HG03066 (cell line): ENCODE results near the gene PRR19.
A peak's percentile ranks its signal among the peaks of the same experiment; 100 is the strongest.
"Not testable (repeated sequence)": the region's sequence is repeated elsewhere in the genome, so short reads cannot be mapped to it uniquely, and the experiment has no call there.

ENCODE experiments used
- ATAC-seq: cut with Tn5 transposase; IDR thresholded peaks from one replicate; pipeline ENCODE4 v1.9.1; 2021; ENCODE audit warnings: low read depth; ENCODE audit not compliant: unreplicated experiment

Gene PRR19

DNA sequence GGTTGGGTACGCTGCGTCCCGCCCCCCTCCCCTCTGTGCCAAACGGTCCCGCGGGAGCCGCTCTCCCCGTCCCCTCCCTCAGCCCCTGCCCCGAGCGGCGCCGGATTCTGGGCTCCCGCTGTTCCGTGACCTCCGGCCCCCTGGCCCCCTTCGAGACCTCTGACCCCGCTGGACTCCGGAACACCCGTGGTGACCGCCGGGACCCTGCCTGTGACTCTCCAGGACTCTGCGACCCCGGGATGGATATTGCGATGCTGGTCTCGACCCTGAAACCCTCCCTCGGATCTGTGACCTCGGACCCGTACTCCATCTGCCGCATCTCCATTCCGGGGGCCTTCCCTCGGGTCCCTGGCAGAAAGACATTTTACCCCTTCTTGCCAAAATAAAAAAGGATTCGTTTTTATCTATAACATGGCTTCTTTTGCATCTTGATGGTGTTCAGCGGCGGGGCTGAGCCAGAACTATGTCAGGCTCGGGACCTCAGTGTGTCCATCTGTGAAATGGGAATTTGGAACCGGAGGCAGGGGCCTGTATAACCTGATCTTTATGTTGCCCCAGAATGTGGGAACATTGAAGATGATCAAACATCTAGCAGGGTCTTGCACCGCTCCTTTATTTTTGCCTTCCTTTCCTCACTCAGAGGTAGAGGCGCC, 22.8 kb downstream of the PRR19 start:
- no peak for ATAC-seq

DNA sequence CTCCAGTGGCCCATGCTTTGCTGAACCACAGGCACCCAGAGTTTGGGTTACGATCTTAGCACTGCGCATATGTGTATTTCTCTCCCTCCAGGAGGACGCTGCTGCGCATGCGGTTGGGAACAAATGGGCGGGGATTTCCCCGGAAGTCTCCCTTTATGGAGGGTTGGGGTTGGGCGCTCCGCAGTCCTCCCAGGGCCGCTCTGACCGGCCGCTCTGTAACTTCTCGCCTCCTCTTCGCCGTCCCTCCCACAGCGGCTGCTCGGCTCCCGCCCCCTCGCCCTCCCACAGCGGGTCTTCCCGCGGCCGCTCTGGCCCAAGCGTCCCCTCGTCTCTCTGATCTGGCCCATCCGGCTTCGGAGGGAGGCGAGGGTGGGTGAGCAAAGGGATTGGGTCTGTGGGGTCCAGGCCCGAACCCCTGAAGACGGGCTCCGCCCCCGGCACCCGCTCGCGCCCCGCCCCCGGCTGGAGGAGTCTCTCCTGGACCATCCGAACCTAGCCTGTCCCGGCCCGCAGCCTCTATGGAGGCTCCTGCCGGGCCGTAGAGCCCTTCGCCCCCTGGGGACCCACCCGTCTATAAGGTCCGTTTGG, 23.5 kb downstream of the PRR19 start, which contains the start of gene MEGF8:
MEGF8 (plus strand) TSS at position 328 of the 588 bp plus-strand sequence. CDS start 609 bp downstream, outside the sequence.
- ATAC-seq: peak; percentile 88

DNA sequence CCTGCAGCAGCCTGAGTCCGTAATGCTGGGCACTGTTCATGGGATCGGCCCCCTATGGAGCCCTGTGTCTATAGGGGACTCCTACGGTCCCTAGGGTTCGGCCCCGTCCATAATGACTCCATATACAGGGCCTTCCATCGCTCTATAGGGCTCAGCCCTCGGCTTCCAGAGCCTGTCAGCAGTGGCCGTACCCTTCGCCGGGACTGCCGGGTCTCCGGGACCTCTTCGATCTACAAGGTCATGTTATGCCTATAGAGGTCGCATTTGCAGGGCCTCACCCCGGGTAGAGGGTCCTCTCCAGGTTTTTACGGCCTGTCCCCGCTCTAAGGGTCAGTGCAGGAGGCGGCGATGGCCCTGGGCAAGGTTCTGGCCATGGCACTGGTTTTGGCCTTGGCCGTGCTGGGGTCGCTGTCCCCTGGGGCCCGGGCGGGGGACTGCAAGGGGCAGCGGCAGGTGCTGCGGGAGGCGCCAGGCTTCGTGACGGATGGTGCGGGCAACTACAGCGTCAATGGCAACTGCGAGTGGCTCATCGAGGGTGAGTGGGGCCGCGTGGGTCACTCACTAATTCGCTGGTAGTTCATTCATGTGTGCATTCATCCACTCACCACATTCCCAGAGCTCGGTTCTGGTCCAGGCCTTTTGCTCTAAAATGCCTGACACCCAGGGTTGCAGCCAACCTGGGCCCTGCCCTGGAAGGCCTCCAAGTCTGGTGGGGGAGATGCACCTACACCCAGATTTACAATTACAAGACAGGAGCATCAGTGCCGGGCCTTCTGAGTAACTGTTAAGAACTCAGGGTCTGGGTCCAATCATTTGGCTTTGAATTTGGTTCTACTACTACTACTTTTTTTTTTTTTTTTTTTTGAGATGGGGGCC, 24.2 kb downstream of the PRR19 start:
- ATAC-seq: peak; percentile 1

DNA sequence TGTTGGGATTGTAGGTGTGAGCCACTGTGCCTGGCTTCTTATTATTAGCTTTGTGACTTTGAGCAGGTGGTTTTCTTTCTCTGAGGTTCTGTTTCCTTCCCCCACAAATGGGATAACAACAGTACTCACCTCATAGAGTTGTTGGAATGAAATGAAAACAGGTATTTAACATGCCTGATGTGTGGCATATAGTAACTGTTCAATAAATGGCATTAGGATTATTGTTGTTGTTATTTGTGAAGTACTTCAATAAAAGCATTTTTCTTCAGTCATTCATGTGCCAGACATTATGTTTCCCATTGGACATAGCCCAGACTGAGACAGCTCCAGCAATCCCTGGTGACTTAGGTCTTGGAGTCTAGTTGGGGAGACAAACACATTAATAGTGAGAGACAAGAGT, 25.0 kb downstream of the PRR19 start:
- ATAC-seq: no peak

DNA sequence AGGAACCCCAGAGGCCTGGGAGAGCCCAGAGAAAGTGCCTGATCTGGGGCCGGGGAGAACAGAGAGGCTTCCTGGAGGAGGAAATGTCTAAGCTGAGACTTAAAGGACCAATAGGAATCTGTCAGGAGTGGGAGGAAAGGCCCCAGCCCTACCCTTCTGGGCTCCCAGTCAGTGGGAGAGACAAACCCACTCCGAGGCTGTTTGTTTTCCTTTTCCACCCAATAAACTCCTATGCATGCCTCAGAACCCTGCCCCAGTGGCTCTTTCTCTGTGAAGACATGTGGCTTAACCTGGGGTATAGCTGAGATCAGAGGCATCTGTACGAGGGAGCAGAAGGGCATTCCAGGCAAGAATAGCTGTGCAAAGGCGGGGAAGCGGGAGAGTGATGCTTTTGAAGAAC, 25.4 kb downstream of the PRR19 start:
- no peak for ATAC-seq

DNA sequence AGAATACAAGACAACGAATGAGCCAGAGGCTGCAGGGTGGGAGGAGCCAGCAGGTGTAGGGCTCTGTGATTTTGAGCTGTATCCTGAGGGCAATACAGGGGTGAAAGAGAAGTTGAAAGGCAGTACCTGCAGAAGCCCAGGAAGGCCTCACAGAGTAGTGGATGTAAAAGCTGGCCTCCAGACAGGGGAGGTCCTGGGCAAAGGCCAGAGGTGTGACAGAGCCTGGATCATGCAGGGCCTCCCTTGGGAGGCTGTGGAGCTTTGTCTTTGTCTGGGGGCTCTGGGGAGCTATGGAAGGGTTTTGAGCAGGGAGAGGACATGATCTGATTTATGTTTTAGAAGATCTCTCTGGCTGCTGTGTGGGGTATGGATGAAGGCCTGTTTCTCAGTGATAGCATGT, 26.2 kb downstream of the PRR19 start:
- ATAC-seq: no peak

DNA sequence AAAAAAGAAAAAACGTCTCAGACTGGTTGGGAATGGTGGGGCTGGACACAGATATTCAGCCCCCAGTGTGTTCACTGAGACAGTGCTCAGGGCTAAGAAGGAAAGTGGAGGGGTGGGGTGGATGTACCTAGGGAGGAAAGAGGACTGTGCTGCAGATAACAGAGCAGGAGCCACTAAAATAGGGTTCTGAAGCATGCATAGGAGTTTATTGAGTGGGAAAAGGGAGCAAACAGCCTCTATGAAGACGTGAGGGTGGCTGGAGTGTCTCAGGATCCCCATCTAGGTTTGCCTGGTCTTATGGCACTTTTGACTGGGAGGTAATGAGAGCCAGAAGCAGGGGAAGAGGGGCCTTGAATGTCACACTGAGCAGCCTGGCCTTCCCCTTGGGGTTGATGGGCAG, 26.9 kb downstream of the PRR19 start:
- no peak for ATAC-seq

DNA sequence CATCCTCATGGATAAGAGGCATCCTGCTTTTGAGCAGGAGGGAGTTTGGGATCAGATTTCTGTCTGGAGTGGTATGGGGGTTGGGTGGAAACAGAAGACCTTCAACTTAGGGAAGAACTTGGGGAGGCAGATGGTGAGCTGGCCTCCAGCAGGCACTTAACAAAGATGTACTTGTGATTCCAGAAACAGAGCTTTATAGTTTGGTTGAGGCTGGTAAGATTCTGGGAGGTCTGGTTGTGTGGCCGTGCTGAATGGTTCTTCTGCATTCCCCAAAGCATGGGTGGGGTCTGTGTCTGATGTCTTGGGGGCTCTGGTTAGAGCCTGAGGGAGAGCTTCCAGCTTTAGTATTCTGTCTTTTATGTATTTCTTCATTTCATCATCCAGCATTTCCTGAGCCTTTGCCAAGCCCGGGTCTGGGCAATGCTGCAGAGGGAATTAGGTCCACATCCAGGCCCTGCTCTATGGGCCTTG, 28.3 kb downstream of the PRR19 start:
- ATAC-seq: no peak

DNA sequence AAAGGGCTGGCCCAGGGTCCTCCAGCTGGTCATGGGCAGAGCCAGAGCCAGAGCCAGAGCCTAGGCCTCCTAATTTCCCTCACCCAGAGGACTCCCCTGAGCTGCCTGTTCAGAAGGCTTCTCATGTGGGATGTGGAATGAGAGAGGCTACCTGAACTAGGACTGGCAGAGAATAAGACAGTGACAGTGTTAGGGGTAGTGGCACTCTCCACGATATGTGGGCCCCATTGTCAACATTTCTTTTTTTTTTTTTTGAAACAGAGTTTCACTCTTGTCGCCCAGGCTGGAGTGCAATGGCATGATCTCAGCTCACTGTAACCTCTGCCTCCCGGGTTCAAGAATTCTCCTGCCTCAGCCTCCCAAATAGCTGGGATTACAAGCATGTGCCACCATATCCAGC, 29.4 kb downstream of the PRR19 start:
- ATAC-seq: not testable (repeated sequence)

DNA sequence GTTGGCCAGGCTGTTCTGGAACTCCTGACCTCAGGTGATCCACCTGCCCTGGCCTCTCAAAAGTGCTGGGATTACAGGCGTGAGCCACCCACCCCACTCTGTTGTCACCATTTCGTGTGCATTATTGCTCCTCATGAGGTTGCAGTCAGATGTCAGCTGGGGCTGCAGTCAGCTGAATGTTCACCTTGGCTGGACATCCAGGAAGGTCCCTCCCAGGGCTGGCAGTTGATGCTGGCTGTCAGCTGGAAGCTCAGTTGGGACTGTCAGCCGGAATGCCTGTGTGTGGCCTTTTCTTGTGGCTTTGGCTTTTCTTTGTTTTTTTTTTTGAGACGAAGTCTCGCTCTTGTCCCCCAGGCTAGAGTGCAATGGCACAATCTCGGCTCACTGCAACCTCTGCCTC, 30.1 kb downstream of the PRR19 start:
- no peak for ATAC-seq

DNA sequence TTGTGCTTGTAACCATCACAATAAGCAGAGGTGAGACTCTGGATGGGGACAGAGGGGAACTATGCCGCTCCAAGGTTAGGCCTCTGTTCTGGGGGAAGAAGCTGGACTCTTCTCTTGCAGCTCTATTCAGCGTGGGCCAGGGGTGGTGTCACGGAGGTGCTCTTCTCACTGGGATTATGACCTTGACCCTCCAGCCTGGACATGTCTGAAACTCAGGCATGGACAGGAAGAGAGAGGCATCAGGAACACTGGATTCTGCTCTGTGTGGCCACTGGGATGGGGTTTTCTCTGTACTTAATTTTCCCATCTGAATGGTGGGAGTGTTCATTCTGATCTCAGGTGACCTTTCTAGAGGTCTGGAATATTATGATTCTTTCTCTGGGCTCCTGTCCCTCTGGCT, 31.1 kb downstream of the PRR19 start:
- ATAC-seq: no peak

DNA sequence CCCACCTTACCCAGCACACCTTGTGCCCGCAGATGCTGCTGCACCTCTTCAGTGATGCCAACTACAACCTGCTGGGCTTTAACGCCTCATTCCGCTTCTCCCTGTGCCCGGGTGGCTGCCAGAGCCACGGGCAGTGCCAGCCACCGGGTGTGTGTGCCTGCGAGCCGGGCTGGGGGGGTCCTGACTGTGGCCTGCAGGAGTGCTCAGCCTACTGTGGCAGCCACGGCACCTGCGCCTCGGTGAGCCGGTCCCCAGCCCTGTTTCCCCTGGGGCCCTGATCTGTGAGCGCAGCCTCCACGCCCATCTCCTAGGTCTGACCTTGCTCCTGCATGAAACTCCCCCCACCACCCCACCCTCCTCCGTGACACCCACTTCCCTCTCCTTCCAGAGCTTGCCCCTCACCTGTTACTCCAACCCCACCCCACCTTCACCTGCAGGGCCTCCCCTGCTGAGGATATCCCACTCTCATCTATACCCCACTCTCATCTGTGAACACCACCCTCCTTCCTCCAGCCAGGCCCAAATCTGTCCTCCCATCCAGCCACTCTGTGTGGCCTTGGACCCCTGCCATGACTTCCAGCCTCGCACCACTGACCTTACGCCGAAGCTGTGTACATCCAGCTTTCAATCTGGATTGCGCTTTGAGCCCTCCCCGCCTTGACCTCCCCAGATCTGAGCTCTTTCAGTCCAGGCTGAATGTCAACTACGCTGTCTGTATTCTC, 32.2 kb downstream of the PRR19 start:
- ATAC-seq: no peak

DNA sequence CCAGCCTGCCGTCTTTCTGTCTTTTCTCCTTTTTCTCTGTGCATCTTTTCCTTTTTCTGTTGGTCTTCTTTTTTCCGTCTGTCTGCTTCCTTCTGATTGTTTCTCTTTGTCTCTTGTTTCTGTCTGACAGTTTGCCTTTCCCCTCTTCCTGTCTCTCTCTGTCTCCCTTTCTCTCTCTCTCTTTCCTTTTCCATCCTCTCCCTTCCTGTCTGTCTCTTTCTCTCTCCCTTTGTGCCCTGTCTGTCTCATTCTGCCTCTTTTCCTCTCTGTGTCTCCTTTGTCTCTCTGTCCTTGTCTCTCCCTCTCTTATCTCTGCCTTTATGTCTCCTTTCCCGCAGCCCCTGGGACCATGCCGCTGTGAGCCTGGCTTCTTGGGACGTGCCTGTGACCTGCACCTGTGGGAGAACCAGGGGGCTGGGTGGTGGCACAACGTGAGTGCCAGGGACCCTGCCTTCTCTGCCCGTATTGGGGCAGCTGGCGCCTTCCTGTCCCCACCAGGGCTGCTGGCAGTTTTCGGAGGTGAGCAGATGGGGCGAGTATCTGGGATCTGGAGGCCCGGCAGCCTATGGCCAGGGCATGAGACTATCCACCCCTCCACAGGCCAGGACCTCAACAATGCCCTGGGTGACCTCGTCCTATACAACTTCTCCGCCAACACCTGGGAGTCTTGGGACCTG, 32.9 kb downstream of the PRR19 start:
- no peak for ATAC-seq

DNA sequence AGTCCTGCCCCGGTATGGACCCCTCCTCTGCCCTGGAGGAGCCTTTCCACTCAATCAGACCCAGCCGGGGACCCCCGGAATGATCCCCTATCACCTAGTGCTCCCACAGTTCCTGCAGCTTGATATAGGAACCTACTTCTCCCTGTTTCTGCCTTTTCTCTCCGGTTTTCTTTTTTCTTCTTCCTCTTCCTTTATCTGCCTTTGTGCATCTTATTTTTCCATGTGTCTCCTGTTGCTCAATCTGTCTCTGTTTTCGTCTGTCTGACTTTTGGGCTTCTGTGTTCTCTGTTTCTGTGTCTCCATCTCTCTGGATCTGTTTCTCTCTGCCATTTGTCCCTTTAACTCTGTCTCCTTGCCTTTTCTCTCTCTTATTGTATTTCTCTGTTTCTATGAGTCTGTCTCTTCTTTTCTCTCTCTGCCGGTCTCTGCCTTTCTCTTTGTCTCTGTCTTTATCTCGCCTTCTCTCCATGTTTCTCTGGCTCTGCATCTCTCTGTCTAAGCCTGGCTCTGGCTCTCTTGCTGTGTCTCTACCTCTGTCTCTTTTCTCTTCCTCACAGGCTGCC, 33.5 kb downstream of the PRR19 start:
- no peak for ATAC-seq

DNA sequence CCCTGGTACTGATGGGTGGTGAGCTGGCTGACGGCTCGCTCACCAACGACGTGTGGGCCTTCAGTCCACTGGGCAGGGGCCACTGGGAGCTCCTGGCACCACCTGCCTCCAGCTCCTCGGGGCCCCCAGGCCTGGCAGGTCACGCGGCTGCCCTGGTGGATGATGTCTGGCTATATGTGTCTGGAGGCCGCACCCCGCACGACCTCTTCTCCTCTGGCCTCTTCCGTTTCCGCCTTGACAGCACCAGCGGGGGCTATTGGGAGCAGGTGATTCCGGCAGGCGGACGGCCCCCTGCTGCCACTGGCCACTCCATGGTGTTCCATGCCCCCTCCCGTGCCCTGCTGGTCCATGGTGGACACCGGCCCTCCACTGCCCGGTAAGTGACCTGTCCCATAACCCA, 34.0 kb downstream of the PRR19 start:
- no peak for ATAC-seq

DNA sequence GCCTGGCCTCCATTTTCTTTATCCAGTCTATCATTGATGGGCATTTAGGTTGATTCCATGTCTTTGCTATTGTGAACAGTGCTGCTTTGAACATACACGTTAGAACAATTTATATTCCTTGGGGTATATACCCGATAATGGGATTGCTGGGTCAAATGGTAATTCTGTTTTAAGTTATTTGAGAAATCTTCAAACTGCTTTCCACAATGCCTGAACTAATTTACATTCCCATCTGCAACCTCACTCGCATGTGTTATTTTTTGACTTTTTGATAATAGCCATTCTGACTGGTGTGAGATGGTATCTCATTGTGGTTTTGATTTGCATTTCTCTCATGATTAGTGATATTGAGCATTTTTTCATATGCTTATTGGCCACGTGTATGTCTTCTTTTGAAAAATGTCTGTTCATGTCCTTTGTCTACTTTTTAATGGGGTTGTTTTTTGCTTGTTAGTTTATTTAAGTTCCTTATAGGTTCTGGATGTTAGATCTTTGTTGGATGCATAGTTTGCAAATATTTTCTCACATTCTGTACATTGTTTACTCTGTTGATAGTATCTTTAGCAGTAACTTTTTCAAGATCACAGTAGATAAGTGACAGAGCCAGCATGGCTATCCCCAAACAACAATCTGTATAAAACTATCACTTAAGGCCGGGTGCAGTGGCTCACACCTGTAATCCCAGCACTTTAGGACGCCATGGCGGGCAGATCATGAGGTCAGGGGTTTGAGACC, 37.4 kb downstream of the PRR19 start:
- not testable (repeated sequence) for ATAC-seq

DNA sequence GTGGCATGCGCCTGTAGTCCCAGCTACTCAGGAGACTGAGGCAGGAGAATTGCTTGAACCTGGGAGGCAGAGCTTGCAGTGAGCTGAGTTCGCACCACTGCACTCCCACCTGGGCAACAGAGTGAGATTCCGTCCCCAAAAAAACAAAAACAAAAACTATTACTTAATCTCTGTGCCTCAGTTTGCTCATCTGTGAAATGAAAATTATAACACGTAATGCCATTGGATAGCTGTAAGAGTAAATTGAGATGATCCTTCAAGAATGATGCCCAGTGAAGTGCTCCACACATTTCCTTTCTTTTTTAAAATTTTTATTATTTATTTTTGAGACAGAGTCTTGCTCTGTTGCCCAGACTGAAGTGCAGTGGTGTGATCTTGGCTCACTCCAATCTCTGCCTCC, 38.0 kb downstream of the PRR19 start:
- ATAC-seq: not testable (repeated sequence)

DNA sequence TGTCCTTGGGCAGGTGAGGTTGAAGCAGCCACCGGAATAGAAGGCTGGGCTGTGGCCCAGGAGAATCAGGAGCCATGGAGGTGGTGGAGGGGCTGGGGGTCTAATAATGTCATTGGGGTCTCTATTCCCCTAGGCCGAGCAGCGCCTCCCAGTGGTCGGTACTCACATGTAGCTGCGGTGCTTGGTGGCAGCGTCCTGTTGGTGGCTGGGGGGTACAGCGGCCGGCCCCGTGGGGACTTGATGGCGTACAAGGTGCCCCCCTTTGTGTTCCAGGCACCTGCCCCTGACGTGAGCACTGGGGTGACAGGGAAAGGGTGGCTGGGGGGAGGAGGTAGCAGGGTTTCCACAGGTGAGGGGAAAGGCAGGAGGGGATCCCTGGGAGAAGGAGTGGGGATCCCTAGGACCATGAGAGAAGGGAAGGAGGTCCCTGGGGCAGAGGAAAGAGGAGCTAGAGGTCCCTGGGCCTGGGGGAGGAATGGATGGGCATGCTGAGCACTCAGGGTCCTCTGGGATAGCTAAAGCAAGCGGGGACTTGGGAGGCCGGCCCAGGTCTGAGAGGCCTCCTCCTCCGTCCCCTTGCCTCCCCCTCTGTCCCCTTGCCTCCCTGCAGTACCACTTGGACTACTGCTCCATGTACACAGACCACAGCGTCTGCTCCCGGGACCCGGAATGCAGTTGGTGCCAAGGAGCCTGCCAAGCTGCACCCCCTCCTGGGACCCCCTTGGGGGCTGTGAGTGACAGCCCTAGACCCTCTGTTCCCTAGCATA, 41.6 kb downstream of the PRR19 start:
- ATAC-seq: no peak
